CD14-positive monocyte (primary cell): Measurements from ENCODE around the gene BLCAP. TPM values are rescaled to one million over a fixed set of nuclear protein-coding genes. Genes with fewer than 3 reads are reported as not detected.

Source experiments
- DNase-seq, 3 donors: peaks; one replicate each; pipeline ENCODE4 v3.0.0-alpha.2; 2011 to 2022
- H2AFZ ChIP-seq: 2 replicates; pipeline ENCODE4 v1.6.0; 2012; ENCODE audit warnings: mild to moderate bottlenecking, low read depth, low read length, inconsistent platforms; ENCODE audit not compliant: insufficient read depth, poor library complexity, severe bottlenecking
- H3K27ac ChIP-seq, 2 donors: 1 replicate in 1 of 2; 2 replicates in 1 of 2; pipeline ENCODE4 v1.5.1; 2012 to 2013; ENCODE audit warnings: low read length in 2 of 2, control low read depth in 1 of 2, inconsistent platforms in 1 of 2, low read depth in 1 of 2, mild to moderate bottlenecking in 1 of 2
- H3K27me3 ChIP-seq, 2 donors: one replicate each; pipeline versions ENCODE4 v1.6.0 to v1.6.1; 2011 to 2013; ENCODE audit warnings: low read length in 2 of 2; ENCODE audit not compliant: control insufficient read depth in 2 of 2, insufficient read depth in 2 of 2
- H3K36me3 ChIP-seq, 2 donors: replicated peaks in 1 of 2; 1 replicate in 1 of 2; 2 replicates in 1 of 2; pipeline versions ENCODE4 v1.5.1 to v1.6.1; 2012 to 2013; ENCODE audit warnings: low read length in 2 of 2, control low read depth in 1 of 2, inconsistent platforms in 1 of 2, mild to moderate bottlenecking in 1 of 2; ENCODE audit not compliant: insufficient read depth in 2 of 2, control insufficient read depth in 1 of 2
- H3K4me1 ChIP-seq, 2 donors: 1 replicate in 1 of 2; 2 replicates in 1 of 2; pipeline versions ENCODE4 v1.5.1 to v1.6.1; 2012 to 2013; ENCODE audit warnings: low read length in 2 of 2, control low read depth in 1 of 2, inconsistent platforms in 1 of 2, mild to moderate bottlenecking in 1 of 2, moderate library complexity in 1 of 2; ENCODE audit not compliant: insufficient read depth in 2 of 2, control insufficient read depth in 1 of 2
- H3K4me2 ChIP-seq: replicated peaks from 2 replicates; pipeline ENCODE3; 2012; ENCODE audit warnings: low read length, moderate library complexity, mild to moderate bottlenecking; ENCODE audit not compliant: poor library complexity, severe bottlenecking; ENCODE audit errors: extremely low read depth
- H3K4me3 ChIP-seq, 3 experiments: fragments of 200-600 bp in 1 of 3; sonication (generic) in 1 of 3; replicated peaks in 1 of 3; 1 replicate in 2 of 3; 2 replicates in 1 of 3; pipeline ENCODE4 v1.5.1; 2011 to 2013; ENCODE audit warnings: low read length in 3 of 3, mild to moderate bottlenecking in 3 of 3, control low read depth in 2 of 3, low read depth in 2 of 3, inconsistent platforms in 1 of 3, moderate library complexity in 1 of 3
- H3K79me2 ChIP-seq: 2 replicates; pipeline ENCODE4 v1.6.0; 2012; ENCODE audit warnings: mild to moderate bottlenecking, control low read depth, inconsistent platforms, low read length, moderate library complexity; ENCODE audit not compliant: insufficient read depth
- H3K9ac ChIP-seq: 2 replicates; pipeline ENCODE4 v1.6.0; 2017; ENCODE audit warnings: low read length, mild to moderate bottlenecking; ENCODE audit not compliant: insufficient read depth, poor library complexity, severe bottlenecking
- H3K9me3 ChIP-seq, 2 donors: replicated peaks in 1 of 2; 1 replicate in 1 of 2; 2 replicates in 1 of 2; pipeline versions ENCODE4 v1.5.1 to v1.6.1; 2012 to 2013; ENCODE audit warnings: low read length in 2 of 2, control low read depth in 1 of 2; ENCODE audit not compliant: control insufficient read depth in 1 of 2, insufficient read depth in 1 of 2
- H4K20me1 ChIP-seq: 2 replicates; pipeline ENCODE4 v1.6.0; 2012; ENCODE audit warnings: mild to moderate bottlenecking, low read length, control low read depth, moderate library complexity; ENCODE audit not compliant: insufficient read depth
- H3K27ac Mint-ChIP-seq, 7 donors: one replicate each; pipeline ENCODE4 v1.8.0; 2020; ENCODE audit warnings: mild to moderate bottlenecking in 7 of 7, mixed read lengths in 7 of 7, moderate library complexity in 6 of 7, inconsistent platforms in 2 of 7
- H3K27me3 Mint-ChIP-seq, 3 donors: one replicate each; pipeline ENCODE4 v1.8.0; 2021 to 2022; ENCODE audit warnings: low read depth in 3 of 3, mild to moderate bottlenecking in 3 of 3, mixed read lengths in 3 of 3, moderate library complexity in 3 of 3, inconsistent platforms in 1 of 3
- H3K36me3 Mint-ChIP-seq, 2 donors: one replicate each; pipeline ENCODE4 v1.8.0; 2020; ENCODE audit warnings: mixed read lengths in 2 of 2, inconsistent platforms in 1 of 2, mild to moderate bottlenecking in 1 of 2
- H3K4me1 Mint-ChIP-seq: one replicate; pipeline ENCODE4 v1.8.0; 2020; ENCODE audit warnings: mild to moderate bottlenecking, mixed read lengths
- H3K4me3 Mint-ChIP-seq, 2 donors: one replicate each; pipeline ENCODE4 v1.8.0; 2020; ENCODE audit warnings: mild to moderate bottlenecking in 2 of 2, mixed read lengths in 2 of 2, moderate library complexity in 1 of 2
- H3K9me3 Mint-ChIP-seq, 7 donors: one replicate each; pipeline ENCODE4 v1.8.0; 2020 to 2022; ENCODE audit warnings: mixed read lengths in 7 of 7, mild to moderate bottlenecking in 6 of 7, moderate library complexity in 6 of 7, inconsistent platforms in 2 of 7
- CTCF ChIP-seq: fragments of 200-600 bp; IDR thresholded peaks from one replicate; pipeline ENCODE4 v1.8.0; 2022; ENCODE audit warnings: antibody characterized with exemption, mild to moderate bottlenecking
- WGBS: methylation state at CpG from one replicate; pipeline ENCODE4 v1.1.5; 2013; ENCODE audit warnings: missing lambda C conversion rate; ENCODE audit not compliant: insufficient coverage; 5-methylcytosine and 5-hydroxymethylcytosine counted together
- intact Hi-C, 2 donors: fragments of 100-400 bp; cut with micrococcal nuclease; formaldehyde crosslinking; loops; one replicate each; pipeline versions ENCODE4 v1.15.0 to v1.15.1; 2023
- polyA plus RNA-seq, 3 donors: library from polyadenylated mRNA; depleted of rRNA in 1 of 3; unstranded in 2 of 3; stranded (reverse) in 1 of 3; fragments of 300-500 nt in 2 of 3; fragments of >200 nt in 1 of 3; fragmentation: Illumina TruSeq in 2 of 3; gene quantifications; 1 replicate in 2 of 3; 2 replicates in 1 of 3; pipeline ENCODE4 v1.2.3, GENCODE V29; 2012 to 2021

BLCAP gene
- polyA plus RNA-seq, 3 donors, result 45.3 to 54.5 (median 53.3) TPM

DNA sequence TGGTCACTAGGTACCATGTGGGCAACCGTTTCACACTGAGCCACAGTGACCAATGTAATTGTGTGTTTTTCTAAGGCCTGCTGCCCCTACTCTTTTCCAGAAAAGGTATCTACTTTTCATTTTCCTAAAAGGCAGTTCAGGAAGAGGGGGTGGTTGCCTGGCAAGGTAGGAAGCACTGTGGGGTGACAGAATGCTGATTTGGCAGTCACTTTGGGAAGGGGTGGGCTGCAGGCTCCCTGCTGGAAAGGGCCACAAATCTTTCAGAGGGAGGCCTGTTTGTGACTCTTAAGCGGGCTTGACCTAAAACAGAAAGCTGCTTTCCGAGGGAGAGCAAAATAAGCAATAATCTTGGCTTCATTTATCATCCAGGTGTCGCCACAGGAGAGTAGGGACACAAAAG, 11.8 kb downstream of the BLCAP start:
- peaks cover 0 to 9% (median 3%) of the 10 kb centered on the region in 7 donors for H3K9me3 Mint-ChIP-seq
- intact Hi-C loops, result no loop called here
- peaks cover 43% of the 10 kb centered on the region for H3K79me2 ChIP-seq
- peak overlapping the region in 2 of 7 donors; percentile 19 to 34 for H3K27ac Mint-ChIP-seq
- H3K27ac ChIP-seq, result no peak overlapping the region
- H3K4me2 ChIP-seq, result no peak overlapping the region
- peaks cover 10% of the 10 kb centered on the region for H3K4me1 Mint-ChIP-seq
- TF ChIP-seq CTCF, result no peak
- H3K9me3 ChIP-seq, result peaks cover 0 to 7% of the 10 kb centered on the region in 2 donors
- H3K27me3 Mint-ChIP-seq, result peaks cover 5 to 11% (median 8%) of the 10 kb centered on the region in 3 donors
- peaks cover 0 to 6% of the 10 kb centered on the region in 2 donors for H3K27me3 ChIP-seq
- 100% methylated on average over 3 of the region's 4 CpGs for WGBS
- H3K4me1 ChIP-seq, result peaks cover 0 to 2% of the 10 kb centered on the region in 2 donors
- H4K20me1 ChIP-seq, result peaks cover 100% of the 10 kb centered on the region
- H3K36me3 Mint-ChIP-seq, result peaks cover 73 to 74% of the 10 kb centered on the region in 2 donors
- H3K4me3 Mint-ChIP-seq, result no peak overlapping the region
- H3K36me3 ChIP-seq, result peaks cover 53 to 98% of the 10 kb centered on the region in 2 donors
- no peak for DNase-seq
- H3K9ac ChIP-seq, result no peak overlapping the region
- H3K4me3 ChIP-seq, result no peak overlapping the region
- no peak overlapping the region for H2AFZ ChIP-seq

GRCh38 chr20:37513779-37514359, 13.8 kb downstream of the BLCAP start:
- no peak for DNase-seq
- TF ChIP-seq CTCF, result no peak
- Mint-ChIP-seq H3K4me1 (peaks cover 1% of the 10 kb centered on the region), H3K4me3 (no peak overlapping the region), H3K27ac (peak overlapping the region in 1 of 7 donors; percentile 27), H3K9me3 (no peaks in the 10 kb centered on the region), H3K27me3 (no peaks in the 10 kb centered on the region), H3K36me3 (peaks cover 71% of the 10 kb centered on the region in 2 donors)
- intact Hi-C loops, result no loop called here
- Histone ChIP-seq H4K20me1 (peaks cover 100% of the 10 kb centered on the region), H3K9ac (no peak overlapping the region), H3K27me3 (no peaks in the 10 kb centered on the region), H3K4me1 (no peaks in the 10 kb centered on the region), H3K4me3 (no peak overlapping the region), H3K36me3 (peaks cover 56 to 97% of the 10 kb centered on the region in 2 donors), H3K4me2 (no peak overlapping the region), H3K9me3 (no peaks in the 10 kb centered on the region), H3K79me2 (peaks cover 23% of the 10 kb centered on the region), H2AFZ (no peak overlapping the region), H3K27ac (no peak overlapping the region)
- WGBS, result 100% methylated on average over 2 of the region's 4 CpGs
